GM18861 (cell line): ENCODE measurements around the gene PARD3.

Source experiments
- ATAC-seq: cut with Tn5 transposase; IDR thresholded peaks from one replicate; pipeline ENCODE4 v1.9.1; 2021; ENCODE audit not compliant: unreplicated experiment

Gene PARD3

GRCh38 chr10:34825414-34825813 is 10.3 kb upstream of the PARD3 start:
- ATAC-seq, result no peak

- ATAC-seq, result no peak
Observed at GRCh38 chr10:34824870-34825269, 9.8 kb upstream of the PARD3 start.

DNA sequence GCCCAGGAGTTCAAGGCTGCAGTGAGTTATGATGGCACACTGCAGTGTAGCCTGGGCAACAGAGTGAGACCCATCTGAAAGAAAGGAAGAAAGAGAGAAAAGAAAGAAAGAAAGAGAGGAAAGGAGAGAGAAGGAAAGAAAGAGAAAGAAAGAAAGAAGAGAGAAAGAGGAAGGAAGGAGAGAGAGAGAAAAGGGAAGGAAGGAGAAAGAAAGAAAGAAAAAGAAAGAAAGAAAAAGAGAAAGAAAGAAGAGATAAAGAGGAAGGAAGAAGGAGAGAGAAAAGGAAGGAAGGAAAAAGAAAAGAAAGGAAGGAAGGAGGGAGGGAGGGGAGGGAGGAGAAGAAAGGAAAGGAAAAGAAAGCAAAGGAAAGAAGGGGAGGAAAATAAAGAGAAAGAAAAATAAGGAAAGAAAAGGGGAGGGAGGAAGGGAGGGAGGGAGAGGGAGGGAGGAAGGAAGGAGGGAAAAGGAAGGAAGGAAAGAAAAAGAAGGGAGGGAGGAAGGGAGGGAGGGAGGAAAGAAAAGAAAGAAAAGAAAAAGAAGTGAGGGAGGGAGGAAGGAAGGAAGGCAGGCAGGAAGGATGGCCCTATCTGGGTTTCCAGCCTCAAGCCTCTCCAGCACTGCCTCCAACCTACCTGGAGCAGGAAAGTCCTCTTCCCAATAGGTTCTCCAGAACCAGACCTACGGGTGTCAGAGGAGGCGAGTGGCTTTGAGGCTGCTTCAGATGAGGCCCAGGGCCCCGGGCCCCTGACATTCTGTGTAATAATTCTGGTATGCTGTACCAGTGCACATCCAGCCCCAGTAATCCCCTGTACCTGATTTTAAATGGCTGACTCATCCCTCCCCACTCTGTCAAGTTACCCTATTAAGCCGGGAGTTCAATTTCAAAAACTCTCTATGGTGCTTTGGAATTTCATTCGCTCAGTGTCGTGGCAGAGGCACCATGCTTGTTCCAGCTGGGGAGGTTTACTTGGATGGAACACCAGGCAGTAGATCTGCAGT is 6.8 kb upstream of the PARD3 start:
- no peak for ATAC-seq

DNA sequence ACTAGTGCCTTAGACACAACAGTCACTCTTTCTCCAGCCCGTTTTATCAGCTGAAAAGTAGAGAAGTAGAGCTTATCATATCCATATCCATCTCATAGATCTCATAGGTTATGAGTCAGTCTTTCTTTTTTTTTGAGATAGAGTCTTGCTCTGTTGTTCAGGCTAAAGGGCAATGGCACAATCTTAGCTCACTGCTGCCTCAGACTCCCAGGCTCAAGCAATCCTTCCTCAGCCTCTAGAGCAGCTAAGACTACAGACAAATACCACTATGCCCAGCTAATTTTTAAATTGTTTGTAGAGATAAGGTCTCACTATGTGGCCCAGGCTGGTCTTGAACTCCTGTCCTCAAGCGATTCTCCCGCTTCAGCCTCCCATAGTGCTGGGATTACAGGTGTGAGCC is 2.5 kb upstream of the PARD3 start:
- ATAC-seq, result no peak

DNA sequence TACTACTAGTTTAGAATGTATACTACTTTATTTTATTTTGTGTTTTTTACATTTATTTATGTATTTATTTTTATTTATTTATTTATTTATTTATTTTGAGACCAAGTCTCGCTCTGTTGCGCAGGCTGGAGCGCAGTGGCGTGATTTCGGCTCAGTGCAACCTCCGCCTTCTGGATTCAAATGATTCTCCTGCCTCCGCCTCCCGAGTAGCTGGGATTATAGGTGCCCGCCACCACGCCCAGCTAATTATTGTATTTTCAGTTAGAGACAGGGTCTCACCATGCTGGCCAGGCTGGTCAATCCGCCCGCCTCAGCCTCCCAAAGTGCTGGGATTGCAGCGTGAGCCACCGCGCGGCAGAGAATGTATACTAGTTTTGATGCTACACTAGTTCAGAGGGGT is 2.0 kb upstream of the PARD3 start:
- ATAC-seq, result no peak

GRCh38 chr10:34816501-34817002 is 1.5 kb upstream of the PARD3 start:
- no peak for ATAC-seq

DNA sequence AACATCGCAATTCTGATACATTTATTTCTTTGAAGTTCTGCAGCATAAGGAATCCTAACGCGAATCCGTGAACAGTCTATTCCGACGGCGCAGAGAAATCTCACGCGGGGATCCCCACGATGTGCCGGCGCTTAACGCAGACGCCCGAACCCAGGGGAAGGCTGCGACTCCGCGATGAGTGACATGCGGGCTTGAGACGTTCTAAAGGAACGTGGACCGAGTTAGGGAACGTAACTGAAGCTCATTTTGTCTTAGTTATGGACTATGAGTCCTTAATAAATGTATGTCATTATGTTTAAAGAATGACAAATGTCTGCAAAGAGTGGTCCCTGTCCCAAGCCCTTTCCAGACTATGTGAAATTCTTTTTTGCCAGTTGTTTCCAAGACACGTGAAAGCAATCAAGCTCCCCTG is 995 bp upstream of the PARD3 start:
- no peak for ATAC-seq

DNA sequence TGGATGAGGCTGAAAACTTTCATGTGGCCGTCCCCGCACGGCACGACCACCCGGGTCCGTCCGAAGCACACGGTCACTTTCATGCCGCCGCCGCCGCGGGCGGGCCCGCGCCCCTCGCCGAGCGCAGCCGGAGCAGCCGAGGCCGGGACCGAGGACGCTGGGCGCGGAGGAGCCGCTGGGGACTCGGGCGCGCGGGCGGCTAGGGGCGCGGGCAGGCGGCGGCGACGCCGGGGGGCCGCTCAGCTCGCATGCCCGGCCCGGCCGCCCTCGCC is 247 bp downstream of the PARD3 start:
- peak; percentile 11 for ATAC-seq

DNA sequence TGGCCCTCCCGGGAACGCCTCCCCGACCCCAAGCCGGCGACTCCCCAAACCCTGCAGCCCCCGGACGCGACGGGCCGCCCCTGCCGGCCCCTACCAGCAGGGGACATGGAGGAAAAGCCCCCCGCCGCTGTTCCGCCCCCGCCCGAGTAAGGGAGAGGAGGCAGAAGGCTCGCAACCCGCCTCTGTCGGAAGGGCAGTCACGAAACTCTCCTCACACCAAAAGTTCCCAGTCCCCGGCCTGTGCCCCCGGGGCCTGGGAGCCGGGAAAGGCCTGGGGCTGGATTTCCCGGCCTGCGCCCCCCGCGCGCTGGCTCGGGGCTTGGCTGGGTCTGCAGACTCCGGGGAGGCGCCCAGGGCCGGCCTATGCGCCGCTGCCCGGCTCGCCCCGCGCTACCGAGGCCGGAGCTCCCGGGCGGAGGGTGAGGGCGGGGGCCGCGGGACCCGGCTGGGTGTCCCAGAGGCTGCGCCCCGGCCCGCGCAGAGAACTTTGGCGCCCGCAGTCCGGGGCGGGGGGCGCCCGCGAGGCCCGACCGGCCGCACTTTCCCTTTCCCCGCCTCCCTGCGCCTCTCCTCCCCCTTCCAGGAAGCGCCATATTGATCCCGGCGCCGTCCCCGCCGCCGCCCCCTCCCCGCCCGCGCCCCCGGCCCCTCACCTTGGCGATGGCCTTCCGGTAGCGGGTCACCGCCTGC is 728 bp downstream of the PARD3 start:
- peak; percentile 10 for ATAC-seq

GRCh38 chr10:34813626-34814222 is 1.4 kb downstream of the PARD3 start:
- ATAC-seq, result no peak

- ATAC-seq, result no peak
Observed at GRCh38 chr10:34812771-34813170, 2.3 kb downstream of the PARD3 start.

DNA sequence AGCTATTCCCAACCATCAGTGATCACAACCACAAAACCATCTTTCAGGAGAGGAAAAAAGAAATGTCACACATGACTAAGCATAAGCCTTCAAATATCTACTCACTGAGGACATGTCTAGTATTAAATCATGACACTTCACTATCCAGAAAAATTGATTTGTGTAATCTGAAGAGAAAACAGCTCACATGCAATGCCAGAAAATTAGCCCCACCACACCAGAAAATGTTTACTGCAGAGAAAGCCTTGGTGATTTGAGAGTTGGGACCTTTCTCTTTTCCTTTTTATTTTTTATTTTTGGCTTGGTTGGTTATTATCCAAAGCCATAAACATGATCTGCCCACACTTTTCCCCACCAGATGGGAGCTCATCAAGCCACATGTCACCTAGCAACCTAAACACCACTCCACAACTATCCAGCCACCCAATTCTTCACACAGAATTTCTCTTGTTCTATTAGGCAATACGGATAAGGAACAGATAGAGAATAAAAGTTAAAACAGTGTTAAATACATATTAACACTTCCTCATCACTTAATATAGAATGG is 3.1 kb downstream of the PARD3 start:
- no peak for ATAC-seq

DNA sequence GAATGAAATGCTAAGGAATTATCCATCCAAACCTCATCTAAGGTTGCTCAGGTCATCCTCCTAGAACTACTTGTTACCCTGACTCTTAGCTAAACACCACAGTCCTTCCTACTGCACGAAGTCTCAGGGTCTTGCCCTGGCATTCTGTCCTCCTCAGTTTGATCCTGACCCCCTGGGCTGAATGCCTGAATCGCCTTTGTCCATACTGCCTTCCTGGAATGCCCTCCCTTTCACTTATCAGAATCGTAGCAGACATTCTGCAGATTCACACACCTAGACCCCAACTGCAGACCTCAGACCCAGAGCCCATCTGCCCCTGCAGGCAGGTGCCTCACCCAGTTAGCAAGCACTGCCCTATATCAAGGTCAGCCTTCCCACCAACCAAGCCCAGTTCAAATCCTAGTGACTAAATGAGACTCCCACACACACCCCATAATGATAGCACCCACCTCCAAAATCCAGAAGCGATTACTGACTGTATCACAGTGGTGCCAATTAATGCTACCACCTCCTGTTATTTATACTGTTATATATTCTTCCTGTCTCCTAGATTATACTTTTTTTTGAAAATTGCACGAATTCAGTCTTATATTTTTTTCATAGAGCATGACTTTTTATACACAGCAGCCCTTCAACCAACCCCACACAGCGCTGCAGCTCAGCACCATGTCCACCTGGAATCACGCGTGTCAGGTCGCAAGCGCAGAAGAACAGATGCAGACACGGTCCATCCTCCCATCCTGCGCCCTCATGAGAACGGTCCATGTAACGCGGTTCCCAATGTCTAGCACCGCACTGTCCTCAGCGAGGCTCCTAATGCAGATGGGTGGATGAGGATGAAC is 3.7 kb downstream of the PARD3 start:
- ATAC-seq, result no peak

- ATAC-seq, result peak; percentile 22
Observed at GRCh38 chr10:34809796-34810195, 5.3 kb downstream of the PARD3 start.

GRCh38 chr10:34808801-34809745 is 6.0 kb downstream of the PARD3 start:
- peak; percentile 46 for ATAC-seq

DNA sequence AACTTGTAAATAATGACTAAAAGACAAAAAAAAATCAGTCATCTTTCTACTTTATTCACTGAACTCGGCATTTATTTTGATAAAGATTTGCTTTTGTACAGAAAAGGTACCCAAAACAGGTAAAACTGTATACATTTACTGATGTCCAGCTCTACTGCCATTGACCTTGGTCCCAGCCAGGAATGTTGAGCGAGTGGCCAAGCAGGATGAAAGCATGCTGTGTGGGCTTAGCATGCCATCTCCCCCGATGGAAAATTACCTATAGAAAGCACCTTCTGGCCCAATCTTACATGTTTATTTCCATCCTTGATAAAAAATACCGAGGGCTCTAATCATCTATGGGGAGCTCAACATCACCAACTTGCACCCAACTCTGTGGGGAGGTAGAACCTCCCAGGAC is 6.8 kb downstream of the PARD3 start:
- no peak for ATAC-seq

DNA sequence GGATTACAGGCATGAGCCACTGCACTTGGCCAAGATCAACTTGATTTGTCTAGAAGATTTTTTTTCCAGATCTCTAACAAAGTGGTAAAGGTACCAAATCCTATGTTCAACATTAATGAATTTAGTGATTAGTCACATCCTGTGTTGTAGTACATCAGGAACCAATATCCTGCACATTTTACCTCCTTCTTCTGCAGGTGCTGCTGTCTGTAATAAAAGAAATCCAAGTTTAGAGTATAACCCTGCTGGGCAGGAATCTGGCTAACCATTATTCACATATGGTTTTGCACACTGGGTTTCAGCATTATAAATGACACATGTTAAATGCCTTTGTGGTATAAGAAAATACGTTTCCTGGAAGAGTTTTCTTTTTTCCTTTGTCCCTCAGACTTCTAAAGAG is 10.8 kb downstream of the PARD3 start:
- no peak for ATAC-seq

DNA sequence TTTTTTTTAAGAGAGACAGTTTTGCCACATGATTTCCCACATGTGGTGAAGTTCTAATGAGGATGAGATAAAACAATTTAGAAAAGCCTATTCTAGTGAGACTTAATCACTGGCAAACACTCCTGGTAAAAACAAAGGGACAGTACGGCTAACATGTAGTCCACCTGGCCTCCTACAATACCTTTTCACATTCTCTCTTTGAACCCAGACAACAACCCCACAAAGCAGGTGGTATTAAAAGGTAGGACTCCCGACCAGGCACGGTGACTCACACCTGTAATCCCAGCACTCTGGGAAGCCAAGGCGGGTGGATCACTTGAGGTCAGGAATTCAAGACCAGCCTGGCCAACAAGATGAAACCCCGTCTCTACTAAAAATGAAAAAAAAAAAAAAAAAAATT is 12.4 kb downstream of the PARD3 start:
- ATAC-seq, result no peak

DNA sequence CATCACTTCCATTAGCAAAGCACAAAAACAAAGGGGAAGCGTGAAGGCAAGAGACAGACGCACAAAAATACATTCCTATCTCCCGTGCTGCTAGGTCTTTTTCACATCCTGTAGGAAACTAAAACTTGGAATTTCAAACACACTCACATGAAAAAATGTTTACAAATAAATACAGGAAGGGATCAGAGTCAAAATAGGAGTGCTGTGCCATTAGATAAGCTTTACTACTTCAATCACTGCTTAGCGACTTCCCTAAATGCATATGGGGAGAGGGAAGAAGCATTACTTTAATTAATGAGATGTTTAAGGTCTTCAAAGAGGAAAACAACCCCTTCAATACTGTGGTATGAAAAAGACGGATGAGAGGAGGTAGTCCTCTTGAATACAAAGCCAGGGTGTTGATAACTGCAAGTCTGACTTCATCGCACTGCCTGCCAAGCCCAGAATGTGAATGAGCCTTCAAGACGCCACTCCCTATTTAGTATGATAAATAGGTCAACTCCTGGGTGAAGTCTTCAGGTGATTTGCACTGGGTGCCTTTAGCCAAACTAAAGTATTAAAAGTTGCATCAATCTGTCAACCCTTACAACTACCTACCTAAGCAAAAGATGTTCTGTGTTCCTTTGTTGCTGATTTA is 13.9 kb downstream of the PARD3 start:
- no peak for ATAC-seq
